ENCODE measurements around the gene OR1F1. TPM values are rescaled to one million over a fixed set of nuclear protein-coding genes. Genes with fewer than 3 reads are reported as not detected.

Gene OR1F1
- total RNA-seq, 1 donor from 2014 or later = 0.32 TPM

DNA sequence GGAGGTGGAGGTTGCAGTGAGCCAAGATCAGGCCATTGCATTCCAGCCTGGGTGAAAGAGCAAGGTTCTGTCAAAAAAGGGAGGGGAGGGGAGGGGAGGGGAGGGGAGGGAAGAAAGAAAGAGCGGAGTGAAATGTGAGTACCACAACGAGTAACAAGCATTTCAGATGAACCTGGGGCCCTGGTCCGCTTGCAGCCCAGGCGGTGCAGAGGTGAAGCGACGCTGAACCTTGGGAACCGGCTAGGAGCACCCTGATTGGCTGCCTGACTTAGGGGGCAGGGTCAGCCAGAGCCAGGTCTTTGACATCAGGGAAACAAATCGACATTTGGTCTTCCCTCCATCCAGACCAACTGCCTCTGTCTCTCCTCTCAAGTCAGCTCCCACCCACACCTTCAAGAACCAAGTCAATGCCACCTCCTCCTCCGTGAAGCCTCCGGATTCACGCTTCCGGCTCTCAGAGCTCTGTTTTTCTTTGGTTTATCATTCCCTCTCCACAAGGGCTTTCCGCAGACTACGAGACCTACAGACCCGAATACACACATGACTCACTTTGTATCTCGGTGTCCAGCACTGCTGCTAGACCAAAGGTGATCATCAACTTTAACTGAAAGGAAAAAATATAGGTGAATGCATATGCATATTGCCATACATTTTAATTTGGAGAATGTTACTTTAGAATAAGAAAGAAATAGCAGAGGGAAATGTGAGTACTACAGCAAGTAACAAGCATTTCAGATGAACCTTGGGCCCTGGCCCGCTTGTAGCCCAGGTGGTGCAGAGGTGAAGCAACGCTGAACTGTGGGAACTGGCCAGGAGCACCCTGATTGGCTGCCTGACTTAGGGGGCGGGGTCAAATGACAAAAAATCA lies 19.3 kb downstream of the OR1F1 start:
- Histone ChIP-seq H3K4me3 (ENCODE audit: insufficient read depth, low read depth, low read length) (no peak overlapping the region), H3K36me3 (ENCODE audit: insufficient read depth, low read length) (no peaks in the 10 kb centered on the region), H3K27ac (ENCODE audit: low read depth, low read length) (no peak overlapping the region), H3K9me3 (ENCODE audit: insufficient read depth, low read depth, low read length) (peaks cover 4% of the 10 kb centered on the region), H2AFZ (ENCODE audit: low read depth, low read length) (no peak overlapping the region), H3K4me1 (ENCODE audit: insufficient read depth, low read length) (no peaks in the 10 kb centered on the region), H4K20me1 (ENCODE audit: insufficient read depth, low read length) (no peaks in the 10 kb centered on the region), H3K4me2 (ENCODE audit: low read length) (no peak overlapping the region), H3K9ac (ENCODE audit: low read length) (no peak overlapping the region), H3K27me3 (ENCODE audit: insufficient read depth, low read length) (no peaks in the 10 kb centered on the region), H3K79me2 (ENCODE audit: insufficient read depth, low read length) (no peaks in the 10 kb centered on the region)
- Mint-ChIP-seq H3K4me3 (ENCODE audit: unreplicated experiment) (no peak overlapping the region), H3K27ac (ENCODE audit: unreplicated experiment) (no peak overlapping the region), H3K4me1 (ENCODE audit: low read depth, unreplicated experiment) (peaks cover 3% of the 10 kb centered on the region), H3K27me3 (ENCODE audit: low read depth, unreplicated experiment) (peaks cover 15% of the 10 kb centered on the region), H3K9me3 (ENCODE audit: unreplicated experiment) (peaks cover 27% of the 10 kb centered on the region), H3K36me3 (ENCODE audit: low read depth, unreplicated experiment) (no peaks in the 10 kb centered on the region)
- DNase-seq (ENCODE audit: low read depth) (no peak), FAIRE-seq (no peak)
- TF ChIP-seq EZH2 (IDR thresholded peaks at IDR 0.05; ENCODE audit: insufficient read depth, low read length) = no peak
- TF ChIP-seq, protein P1, sequence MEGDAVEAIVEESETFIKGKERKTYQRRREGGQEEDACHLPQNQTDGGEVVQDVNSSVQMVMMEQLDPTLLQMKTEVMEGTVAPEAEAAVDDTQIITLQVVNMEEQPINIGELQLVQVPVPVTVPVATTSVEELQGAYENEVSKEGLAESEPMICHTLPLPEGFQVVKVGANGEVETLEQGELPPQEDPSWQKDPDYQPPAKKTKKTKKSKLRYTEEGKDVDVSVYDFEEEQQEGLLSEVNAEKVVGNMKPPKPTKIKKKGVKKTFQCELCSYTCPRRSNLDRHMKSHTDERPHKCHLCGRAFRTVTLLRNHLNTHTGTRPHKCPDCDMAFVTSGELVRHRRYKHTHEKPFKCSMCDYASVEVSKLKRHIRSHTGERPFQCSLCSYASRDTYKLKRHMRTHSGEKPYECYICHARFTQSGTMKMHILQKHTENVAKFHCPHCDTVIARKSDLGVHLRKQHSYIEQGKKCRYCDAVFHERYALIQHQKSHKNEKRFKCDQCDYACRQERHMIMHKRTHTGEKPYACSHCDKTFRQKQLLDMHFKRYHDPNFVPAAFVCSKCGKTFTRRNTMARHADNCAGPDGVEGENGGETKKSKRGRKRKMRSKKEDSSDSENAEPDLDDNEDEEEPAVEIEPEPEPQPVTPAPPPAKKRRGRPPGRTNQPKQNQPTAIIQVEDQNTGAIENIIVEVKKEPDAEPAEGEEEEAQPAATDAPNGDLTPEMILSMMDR (IDR thresholded peaks at IDR 0.05; ENCODE audit: insufficient read depth, low read depth, low read length) = no peak

DNA sequence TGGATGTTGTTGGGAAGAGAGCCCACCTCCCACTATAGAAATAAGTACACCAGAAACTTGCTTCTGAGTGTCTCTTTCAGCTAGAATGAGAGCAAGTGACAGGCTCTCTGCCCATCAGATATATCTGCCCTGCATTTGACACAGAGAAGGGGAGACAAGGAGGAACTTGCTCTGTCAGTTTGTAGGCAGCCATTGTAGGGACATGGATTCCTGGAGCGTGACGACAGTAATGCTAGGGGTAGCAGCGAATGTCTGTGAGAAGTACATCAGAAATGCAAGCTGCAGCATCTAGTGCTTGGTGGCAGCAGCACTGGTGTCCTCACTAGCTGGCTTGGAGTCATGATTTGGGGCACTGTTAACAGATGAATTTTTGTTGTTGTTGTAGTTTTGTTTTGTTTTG lies 24.0 kb downstream of the OR1F1 start:
- Mint-ChIP-seq H3K4me1 (ENCODE audit: low read depth, unreplicated experiment) (no peaks in the 10 kb centered on the region), H3K9me3 (ENCODE audit: unreplicated experiment) (peaks cover 20% of the 10 kb centered on the region), H3K27me3 (ENCODE audit: low read depth, unreplicated experiment) (peaks cover 28% of the 10 kb centered on the region), H3K4me3 (ENCODE audit: unreplicated experiment) (no peak overlapping the region), H3K36me3 (ENCODE audit: low read depth, unreplicated experiment) (no peaks in the 10 kb centered on the region), H3K27ac (ENCODE audit: unreplicated experiment) (no peak overlapping the region)
- H3K9me3 ChIP-seq (ENCODE audit: insufficient read depth, low read depth, low read length) = no peaks in the 10 kb centered on the region
- no peak overlapping the region for H2AFZ ChIP-seq (ENCODE audit: low read depth, low read length)
- H3K4me3 ChIP-seq (ENCODE audit: insufficient read depth, low read depth, low read length) = no peak overlapping the region
- no peak for FAIRE-seq
- DNase-seq (ENCODE audit: low read depth) = no peak
- no peaks in the 10 kb centered on the region for H3K4me1 ChIP-seq (ENCODE audit: insufficient read depth, low read length)
- TF ChIP-seq EZH2 (IDR thresholded peaks at IDR 0.05; ENCODE audit: insufficient read depth, low read length) = no peak
- TF ChIP-seq, protein P1 (IDR thresholded peaks at IDR 0.05; ENCODE audit: insufficient read depth, low read depth, low read length) = no peak
- no peaks in the 10 kb centered on the region for H3K36me3 ChIP-seq (ENCODE audit: insufficient read depth, low read length)
- no peak overlapping the region for H3K27ac ChIP-seq (ENCODE audit: low read depth, low read length)
- H3K4me2 ChIP-seq (ENCODE audit: low read length) = no peak overlapping the region
- no peaks in the 10 kb centered on the region for H3K27me3 ChIP-seq (ENCODE audit: insufficient read depth, low read length)
- H3K9ac ChIP-seq (ENCODE audit: low read length) = no peak overlapping the region
- H3K79me2 ChIP-seq (ENCODE audit: insufficient read depth, low read length) = no peaks in the 10 kb centered on the region
- no peaks in the 10 kb centered on the region for H4K20me1 ChIP-seq (ENCODE audit: insufficient read depth, low read length)

DNA sequence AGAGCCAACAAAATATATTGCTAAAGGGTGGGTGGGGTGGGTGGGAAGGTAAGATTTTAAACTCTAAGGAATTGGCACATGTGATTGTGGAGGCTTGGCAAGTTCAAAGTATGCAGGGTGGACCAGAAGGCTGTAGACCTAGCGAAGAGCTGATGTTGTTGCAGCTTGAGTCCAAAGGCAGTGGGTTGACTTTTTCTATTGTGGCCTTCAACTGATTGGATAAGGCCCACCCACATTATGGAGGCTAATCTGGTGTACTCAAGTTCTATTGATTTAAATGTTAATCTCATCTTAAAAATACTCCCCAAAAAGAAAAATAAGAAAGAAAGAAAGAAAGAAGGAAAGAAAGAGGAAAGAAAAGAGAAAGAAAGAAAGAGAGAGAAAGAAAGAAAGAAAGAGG lies 24.6 kb downstream of the OR1F1 start:
- H2AFZ ChIP-seq (ENCODE audit: low read depth, low read length) = no peak overlapping the region
- no peak overlapping the region for H3K4me3 ChIP-seq (ENCODE audit: insufficient read depth, low read depth, low read length)
- FAIRE-seq = no peak
- H3K27me3 ChIP-seq (ENCODE audit: insufficient read depth, low read length) = no peaks in the 10 kb centered on the region
- H4K20me1 ChIP-seq (ENCODE audit: insufficient read depth, low read length) = no peaks in the 10 kb centered on the region
- no peaks in the 10 kb centered on the region for H3K9me3 ChIP-seq (ENCODE audit: insufficient read depth, low read depth, low read length)
- H3K36me3 ChIP-seq (ENCODE audit: insufficient read depth, low read length) = no peaks in the 10 kb centered on the region
- no peaks in the 10 kb centered on the region for H3K4me1 Mint-ChIP-seq (ENCODE audit: low read depth, unreplicated experiment)
- no peaks in the 10 kb centered on the region for H3K79me2 ChIP-seq (ENCODE audit: insufficient read depth, low read length)
- no peaks in the 10 kb centered on the region for H3K4me1 ChIP-seq (ENCODE audit: insufficient read depth, low read length)
- no peak overlapping the region for H3K4me3 Mint-ChIP-seq (ENCODE audit: unreplicated experiment)
- H3K4me2 ChIP-seq (ENCODE audit: low read length) = no peak overlapping the region
- no peak for DNase-seq (ENCODE audit: low read depth)
- no peak overlapping the region for H3K27ac Mint-ChIP-seq (ENCODE audit: unreplicated experiment)
- H3K36me3 Mint-ChIP-seq (ENCODE audit: low read depth, unreplicated experiment) = no peaks in the 10 kb centered on the region
- peaks cover 25% of the 10 kb centered on the region for H3K27me3 Mint-ChIP-seq (ENCODE audit: low read depth, unreplicated experiment)
- peaks cover 19% of the 10 kb centered on the region for H3K9me3 Mint-ChIP-seq (ENCODE audit: unreplicated experiment)
- H3K9ac ChIP-seq (ENCODE audit: low read length) = no peak overlapping the region
- TF ChIP-seq, protein P1 (IDR thresholded peaks at IDR 0.05; ENCODE audit: insufficient read depth, low read depth, low read length) = no peak
- TF ChIP-seq EZH2 (IDR thresholded peaks at IDR 0.05; ENCODE audit: insufficient read depth, low read length) = no peak
- H3K27ac ChIP-seq (ENCODE audit: low read depth, low read length) = no peak overlapping the region

Measured in astrocyte (in vitro differentiated cells and primary cell).